Tibial nerve (tissue), 4 donors: ENCODE data around the gene SCGB3A2. TPM values are rescaled to one million over a fixed set of nuclear protein-coding genes. Genes with fewer than 3 reads are reported as not detected.
"Not testable (repeated sequence)": the region's sequence is repeated elsewhere in the genome, so short reads cannot be mapped to it uniquely, and the experiment has no call there.

ENCODE experiments used
- DNase-seq, 2 donors: peaks; one replicate each; pipeline ENCODE4 v3.0.0-alpha.2; 2019; ENCODE audit warnings: low spot score in 2 of 2
- H3K27ac ChIP-seq, 4 donors: fragments of 200-600 bp; sonication (generic) in 3 of 4; one replicate each; pipeline ENCODE4 v1.5.1; 2017 to 2019; ENCODE audit warnings: mild to moderate bottlenecking in 1 of 4
- H3K27me3 ChIP-seq, 2 donors: fragments of 200-600 bp; sonication (generic) in 1 of 2; one replicate each; pipeline versions ENCODE4 v1.5.1 to v1.6.0; 2017 to 2019
- H3K36me3 ChIP-seq, 3 donors: fragments of 200-600 bp; sonication (generic); one replicate each; pipeline ENCODE4 v1.5.1; 2018 to 2019
- H3K4me1 ChIP-seq, 4 donors: fragments of 200-600 bp; sonication (generic) in 3 of 4; one replicate each; pipeline ENCODE4 v1.5.1; 2017 to 2019
- H3K4me3 ChIP-seq, 4 donors: fragments of 200-600 bp; sonication (generic) in 3 of 4; one replicate each; pipeline ENCODE4 v1.5.1; 2017 to 2019; ENCODE audit warnings: mild to moderate bottlenecking in 1 of 4, moderate library complexity in 1 of 4
- H3K9me3 ChIP-seq, 4 donors: fragments of 200-600 bp; sonication (generic) in 3 of 4; one replicate each; pipeline ENCODE4 v1.5.1; 2017 to 2019
- CTCF ChIP-seq, 5 experiments: fragments of 200-600 bp in 3 of 5; fragments of 450-650 bp in 2 of 5; sonication (generic) in 3 of 5; IDR thresholded peaks; one replicate each; pipeline ENCODE4 v1.5.1; 2016 to 2019; ENCODE audit warnings: antibody characterized with exemption in 5 of 5, mild to moderate bottlenecking in 3 of 5, moderate library complexity in 2 of 5
- EP300 ChIP-seq, 2 donors: sonication (generic); formaldehyde crosslinking; IDR thresholded peaks; one replicate each; pipeline ENCODE4 v1.6.1; 2017; ENCODE audit warnings: antibody characterized with exemption in 2 of 2, mild to moderate bottlenecking in 1 of 2
- POLR2A ChIP-seq, 2 donors: fragments of 450-650 bp; IDR thresholded peaks; one replicate each; pipeline ENCODE4 v1.6.1; 2017; ENCODE audit warnings: antibody characterized with exemption in 2 of 2, mild to moderate bottlenecking in 2 of 2, moderate library complexity in 2 of 2
- WGBS, 2 donors: methylation state at CpG; one replicate each; pipeline ENCODE4 v1.1.5; 2018; 5-methylcytosine and 5-hydroxymethylcytosine counted together
- total RNA-seq, 4 donors: library from RNA; depleted of rRNA; stranded (reverse); fragments of >200 nt; gene quantifications; one replicate each; pipeline ENCODE4 v1.1.0, GENCODE V29; 2016

Gene SCGB3A2
- total RNA-seq, 4 donors from 2014 or later: not detected

DNA sequence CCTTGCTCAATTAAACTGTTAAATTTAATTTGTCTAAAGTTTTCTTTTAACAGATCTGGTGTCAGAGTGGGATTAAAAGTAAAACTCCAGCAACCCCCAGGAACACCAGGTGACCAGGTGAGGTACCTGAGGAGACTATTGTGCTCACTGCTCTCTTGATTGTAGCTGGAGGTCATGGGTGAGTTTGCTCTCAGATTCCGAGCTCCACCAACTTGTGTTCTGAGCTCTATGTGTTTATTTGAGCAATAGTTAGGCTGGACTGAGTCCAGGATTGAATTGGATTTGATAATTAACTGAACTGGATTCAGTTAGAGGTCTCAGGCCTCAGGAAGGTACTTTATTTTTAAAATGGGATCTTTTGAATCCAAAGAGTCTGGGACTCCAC lies 17.9 kb upstream of the SCGB3A2 start:
- H3K27me3 ChIP-seq: no peaks in the 10 kb centered on the region
- WGBS, 2 donors: 50 to 74% methylated on average over 1 of the region's 1 CpG
- no peak overlapping the region for H3K27ac ChIP-seq

GRCh38 chr5:147863454-147864158 lies 14.9 kb upstream of the SCGB3A2 start:
- no peak overlapping the region for H3K4me3 ChIP-seq
- TF ChIP-seq EP300 (IDR thresholded peaks at IDR 0.05) (no peak), POLR2A (IDR thresholded peaks at IDR 0.05) (no peak), CTCF (IDR thresholded peaks at IDR 0.05) (no peak)

More for the DNA sequence above, 17.9 kb upstream of the SCGB3A2 start:
- no peak overlapping the region for H3K4me3 ChIP-seq
- TF ChIP-seq POLR2A (IDR thresholded peaks at IDR 0.05): no peak
- TF ChIP-seq EP300 (IDR thresholded peaks at IDR 0.05): no peak
- no peak for TF ChIP-seq CTCF (IDR thresholded peaks at IDR 0.05)
- no peaks in the 10 kb centered on the region for H3K4me1 ChIP-seq
- no peaks in the 10 kb centered on the region for H3K36me3 ChIP-seq
- no peaks in the 10 kb centered on the region for H3K9me3 ChIP-seq
- DNase-seq: no peak

GRCh38 chr5:147869112-147869511 lies 9.4 kb upstream of the SCGB3A2 start:
- Histone ChIP-seq H3K4me3 (no peak overlapping the region), H3K4me1 (no peaks in the 10 kb centered on the region), H3K36me3 (no peaks in the 10 kb centered on the region), H3K9me3 (no peaks in the 10 kb centered on the region), H3K27me3 (no peaks in the 10 kb centered on the region), H3K27ac (no peak overlapping the region)
- WGBS, 2 donors: 35 to 38% methylated on average over 4 of the region's 4 CpGs
- TF ChIP-seq EP300 (IDR thresholded peaks at IDR 0.05) (no peak), POLR2A (IDR thresholded peaks at IDR 0.05) (no peak), CTCF (IDR thresholded peaks at IDR 0.05) (no peak)
- DNase-seq: no peak

More at GRCh38 chr5:147863454-147864158, 14.9 kb upstream of the SCGB3A2 start:
- H3K27me3 ChIP-seq: no peaks in the 10 kb centered on the region
- no peaks in the 10 kb centered on the region for H3K9me3 ChIP-seq
- 44 to 56% methylated on average over 3 of the region's 3 CpGs for WGBS, 2 donors
- H3K36me3 ChIP-seq: no peaks in the 10 kb centered on the region
- H3K27ac ChIP-seq: no peak overlapping the region
- no peak for DNase-seq
- no peaks in the 10 kb centered on the region for H3K4me1 ChIP-seq

GRCh38 chr5:147869892-147870291 lies 8.6 kb upstream of the SCGB3A2 start:
- H3K9me3 ChIP-seq, H3K4me1 ChIP-seq, H3K27ac ChIP-seq, H3K4me3 ChIP-seq, H3K27me3 ChIP-seq, DNase-seq, H3K36me3 ChIP-seq: not testable (repeated sequence)
- 69 to 71% methylated on average over 6 of the region's 6 CpGs for WGBS, 2 donors

DNA sequence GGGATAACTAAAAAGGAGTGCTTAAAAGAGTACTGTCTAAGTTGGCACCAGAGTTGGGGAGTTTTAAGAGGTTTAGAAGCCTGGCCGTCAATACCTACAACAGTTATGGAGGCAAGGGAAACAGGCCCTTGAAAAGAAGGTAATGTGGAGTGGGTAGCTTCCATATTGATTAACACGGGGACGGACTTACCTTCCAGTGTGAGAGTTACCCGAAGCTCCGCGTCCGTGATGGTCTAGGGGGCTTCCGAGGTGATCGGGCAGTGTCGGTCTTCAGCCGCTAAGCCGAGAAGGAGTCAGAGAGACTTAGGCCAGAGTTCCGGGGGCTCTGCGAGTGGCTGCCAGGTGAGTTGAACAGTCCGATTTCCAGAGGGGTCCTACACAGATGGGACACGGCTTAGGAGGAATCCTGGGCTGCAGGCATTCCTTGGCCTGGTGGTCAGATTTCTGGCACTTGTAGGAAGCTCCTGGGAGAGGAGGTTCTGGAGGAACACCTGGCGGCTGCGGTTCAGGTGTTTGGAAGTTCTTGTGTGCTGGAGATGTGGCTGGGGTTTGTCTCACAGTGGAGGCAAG lies 6.4 kb upstream of the SCGB3A2 start:
- not testable (repeated sequence) for H3K27ac ChIP-seq, H3K4me3 ChIP-seq, H3K36me3 ChIP-seq, DNase-seq, H3K27me3 ChIP-seq, H3K4me1 ChIP-seq, H3K9me3 ChIP-seq
- 95 to 99% methylated on average over 13 to 18 of the region's 18 CpGs for WGBS, 2 donors

- not testable (repeated sequence) for H3K4me3 ChIP-seq, H3K9me3 ChIP-seq, H3K36me3 ChIP-seq, H3K27me3 ChIP-seq, H3K27ac ChIP-seq, H3K4me1 ChIP-seq, DNase-seq
- 80 to 81% methylated on average over 16 of the region's 16 CpGs for WGBS, 2 donors
Observed at GRCh38 chr5:147872744-147873435, 5.6 kb upstream of the SCGB3A2 start.

- H3K9me3 ChIP-seq, H3K27ac ChIP-seq, H3K36me3 ChIP-seq, H3K4me1 ChIP-seq, H3K27me3 ChIP-seq, DNase-seq, H3K4me3 ChIP-seq: not testable (repeated sequence)
- WGBS, 2 donors: 79 to 84% methylated on average over 8 of the region's 8 CpGs
Observed at GRCh38 chr5:147874118-147874875, 4.2 kb upstream of the SCGB3A2 start.
